ENCODE results near the gene MAK.
"Not testable (repeated sequence)": the region's sequence is repeated elsewhere in the genome, so short reads cannot be mapped to it uniquely, and the experiment has no call there.

Gene MAK

DNA sequence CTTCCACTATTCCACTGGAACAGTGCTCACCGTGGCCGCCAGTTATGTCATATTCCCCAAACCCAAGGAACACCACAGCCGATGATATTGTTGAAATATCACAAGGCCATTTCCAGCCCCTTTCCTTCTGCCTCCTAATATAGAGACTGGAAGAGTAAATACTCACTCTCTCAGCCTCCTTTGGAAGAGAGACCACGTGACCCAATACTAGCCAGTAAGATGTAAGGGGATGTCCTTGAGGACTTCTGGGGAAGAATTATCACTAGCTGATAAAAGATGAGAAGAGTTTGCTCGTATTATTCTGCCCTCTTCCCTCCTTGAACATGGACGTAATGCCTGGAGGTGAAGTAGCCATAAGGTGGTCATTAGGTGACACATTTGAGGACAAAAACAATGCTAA is 13.5 kb downstream of the MAK start:
- H2AK5ac ChIP-seq (ENCODE audit: low read depth, low read length), result no peak overlapping the region
- no peaks in the 10 kb centered on the region for H3K79me1 ChIP-seq (ENCODE audit: low read depth, low read length)
- H2BK12ac ChIP-seq (ENCODE audit: low read length), result no peak overlapping the region
- H2AFZ ChIP-seq (ENCODE audit: low read length), result no peak overlapping the region
- no peak overlapping the region for H4K91ac ChIP-seq (ENCODE audit: low read depth, low read length, poor library complexity)
- DNase-seq (ENCODE audit: low spot score), result no peak
- no peak overlapping the region for H2BK15ac ChIP-seq (ENCODE audit: low read length)
- no peak overlapping the region for H3K9ac ChIP-seq (ENCODE audit: low read depth, low read length, poor library complexity)
- no peak overlapping the region for H3K18ac ChIP-seq (ENCODE audit: low read length)
- no peak overlapping the region for H2BK120ac ChIP-seq (ENCODE audit: low read depth, low read length)
- no peak overlapping the region for H3K23ac ChIP-seq (ENCODE audit: low read depth, low read length, poor library complexity)
- H3K27ac ChIP-seq (replicated peaks; ENCODE audit: low read length), result no peak overlapping the region
- H3K27me3 ChIP-seq (ENCODE audit: control insufficient read depth in 3 of 3, insufficient read depth in 3 of 3, low read depth in 1 of 3, low read length in 3 of 3), result no peaks in the 10 kb centered on the region
- H3K36me3 ChIP-seq (replicated peaks in 1 of 2; ENCODE audit: control insufficient read depth in 2 of 2, insufficient read depth in 2 of 2, low read length in 2 of 2), result peaks cover 6 to 11% of the 10 kb centered on the region in 2 donors
- WGBS, 2 donors (ENCODE audit: extremely low coverage in 2 of 2, insufficient read length in 2 of 2, insufficient replicate concordance in 1 of 2), result no CpG with 5 or more reads among the region's 6 CpGs
- H3K9me3 ChIP-seq (replicated peaks in 1 of 2; ENCODE audit: control insufficient read depth in 2 of 2, insufficient read depth in 1 of 2, low read depth in 1 of 2, low read length in 2 of 2), result peaks cover 0 to 2% of the 10 kb centered on the region in 2 donors
- no peak overlapping the region for H3K14ac ChIP-seq (ENCODE audit: low read length)
- no peak overlapping the region for H4K8ac ChIP-seq (ENCODE audit: low read depth, low read length)
- no peak overlapping the region for H3K4ac ChIP-seq (ENCODE audit: low read length)
- no peak overlapping the region for H3K4me2 ChIP-seq (ENCODE audit: insufficient read depth, low read length, poor library complexity, severe bottlenecking)
- H2BK5ac ChIP-seq (ENCODE audit: low read length), result no peak overlapping the region
- no peak overlapping the region for H3K4me3 ChIP-seq (ENCODE audit: low read length in 2 of 2)
- no peaks in the 10 kb centered on the region for H3K4me1 ChIP-seq (ENCODE audit: control insufficient read depth in 2 of 2, insufficient read depth in 1 of 2, low read depth in 1 of 2, low read length in 2 of 2)

DNA sequence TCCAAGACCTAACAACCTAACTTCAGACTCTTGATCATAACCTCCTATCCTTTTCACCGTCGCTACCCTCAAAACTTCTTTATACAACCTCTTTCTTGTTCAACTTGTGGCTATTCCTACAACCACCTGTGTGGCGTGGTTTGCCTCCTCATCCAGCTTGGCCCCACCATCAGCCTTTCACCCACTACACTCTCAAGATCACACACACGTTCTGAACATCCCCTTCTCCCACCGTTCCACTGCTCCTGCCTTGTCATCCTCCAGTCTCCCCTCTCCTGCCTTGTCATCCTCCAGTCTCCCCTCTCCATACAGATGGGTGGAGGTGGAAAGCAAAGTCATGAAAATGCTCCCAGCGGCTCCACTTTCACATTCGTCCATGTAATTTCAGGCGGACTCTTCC is 14.0 kb downstream of the MAK start:
- no peak overlapping the region for H2AK5ac ChIP-seq (ENCODE audit: low read depth, low read length)

DNA sequence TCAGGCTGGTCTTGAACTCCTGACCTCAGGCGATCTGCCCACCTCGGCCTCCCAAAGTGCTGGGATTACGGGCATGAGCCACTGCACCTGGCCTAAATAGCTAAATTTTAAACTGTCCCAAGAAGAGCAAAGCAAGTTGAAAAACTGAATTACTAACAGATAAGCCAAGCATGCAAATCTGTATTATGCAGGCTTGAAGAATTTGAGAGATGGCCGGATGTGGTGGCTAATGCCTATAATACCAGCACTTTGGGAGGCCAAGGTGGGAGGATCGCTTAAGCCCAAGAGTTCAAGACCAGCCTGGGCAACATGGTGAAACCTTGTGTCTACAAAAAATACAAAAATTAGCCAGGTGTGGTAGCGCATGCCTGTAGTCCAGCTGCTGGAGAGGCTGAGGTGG is 24.2 kb downstream of the MAK start:
- not testable (repeated sequence) for H3K4me3 ChIP-seq (ENCODE audit: low read length in 2 of 2); H3K18ac ChIP-seq (ENCODE audit: low read length); H3K4ac ChIP-seq (ENCODE audit: low read length); H2BK120ac ChIP-seq (ENCODE audit: low read depth, low read length); H4K8ac ChIP-seq (ENCODE audit: low read depth, low read length); H2BK5ac ChIP-seq (ENCODE audit: low read length); H2BK12ac ChIP-seq (ENCODE audit: low read length); H3K27me3 ChIP-seq (ENCODE audit: control insufficient read depth in 3 of 3, insufficient read depth in 3 of 3, low read depth in 1 of 3, low read length in 3 of 3); H3K14ac ChIP-seq (ENCODE audit: low read length); H2AK5ac ChIP-seq (ENCODE audit: low read depth, low read length); H3K23ac ChIP-seq (ENCODE audit: low read depth, low read length, poor library complexity); DNase-seq (ENCODE audit: low spot score); H2AFZ ChIP-seq (ENCODE audit: low read length); H3K4me1 ChIP-seq (ENCODE audit: control insufficient read depth in 2 of 2, insufficient read depth in 1 of 2, low read depth in 1 of 2, low read length in 2 of 2); H3K9ac ChIP-seq (ENCODE audit: low read depth, low read length, poor library complexity); H3K79me1 ChIP-seq (ENCODE audit: low read depth, low read length); H3K36me3 ChIP-seq (replicated peaks in 1 of 2; ENCODE audit: control insufficient read depth in 2 of 2, insufficient read depth in 2 of 2, low read length in 2 of 2); H3K27ac ChIP-seq (replicated peaks; ENCODE audit: low read length); H2BK15ac ChIP-seq (ENCODE audit: low read length); H3K9me3 ChIP-seq (replicated peaks in 1 of 2; ENCODE audit: control insufficient read depth in 2 of 2, insufficient read depth in 1 of 2, low read depth in 1 of 2, low read length in 2 of 2); H3K4me2 ChIP-seq (ENCODE audit: insufficient read depth, low read length, poor library complexity, severe bottlenecking); H4K91ac ChIP-seq (ENCODE audit: low read depth, low read length, poor library complexity)
- no CpG with 5 or more reads among the region's 6 CpGs for WGBS, 2 donors (ENCODE audit: extremely low coverage in 2 of 2, insufficient read length in 2 of 2, insufficient replicate concordance in 1 of 2)

More for the DNA sequence above, 14.0 kb downstream of the MAK start:
- Histone ChIP-seq H2BK120ac (ENCODE audit: low read depth, low read length) (no peak overlapping the region), H4K8ac (ENCODE audit: low read depth, low read length) (no peak overlapping the region), H3K4me2 (ENCODE audit: insufficient read depth, low read length, poor library complexity, severe bottlenecking) (no peak overlapping the region), H3K27ac (replicated peaks; ENCODE audit: low read length) (no peak overlapping the region), H2BK5ac (ENCODE audit: low read length) (no peak overlapping the region), H2AFZ (ENCODE audit: low read length) (no peak overlapping the region), H3K23ac (ENCODE audit: low read depth, low read length, poor library complexity) (peak overlapping the region; percentile 52), H3K4me1 (ENCODE audit: control insufficient read depth in 2 of 2, insufficient read depth in 1 of 2, low read depth in 1 of 2, low read length in 2 of 2) (no peaks in the 10 kb centered on the region), H3K36me3 (replicated peaks in 1 of 2; ENCODE audit: control insufficient read depth in 2 of 2, insufficient read depth in 2 of 2, low read length in 2 of 2) (peaks cover 6 to 10% of the 10 kb centered on the region in 2 donors), H2BK15ac (ENCODE audit: low read length) (no peak overlapping the region), H3K27me3 (ENCODE audit: control insufficient read depth in 3 of 3, insufficient read depth in 3 of 3, low read depth in 1 of 3, low read length in 3 of 3) (no peaks in the 10 kb centered on the region), H3K18ac (ENCODE audit: low read length) (no peak overlapping the region), H3K4ac (ENCODE audit: low read length) (no peak overlapping the region), H3K14ac (ENCODE audit: low read length) (peak overlapping the region; percentile 73), H4K91ac (ENCODE audit: low read depth, low read length, poor library complexity) (no peak overlapping the region), H3K9ac (ENCODE audit: low read depth, low read length, poor library complexity) (no peak overlapping the region), H3K9me3 (replicated peaks in 1 of 2; ENCODE audit: control insufficient read depth in 2 of 2, insufficient read depth in 1 of 2, low read depth in 1 of 2, low read length in 2 of 2) (peaks cover 0 to 2% of the 10 kb centered on the region in 2 donors), H3K4me3 (ENCODE audit: low read length in 2 of 2) (no peak overlapping the region), H2BK12ac (ENCODE audit: low read length) (no peak overlapping the region), H3K79me1 (ENCODE audit: low read depth, low read length) (no peaks in the 10 kb centered on the region)
- WGBS, 2 donors (ENCODE audit: extremely low coverage in 2 of 2, insufficient read length in 2 of 2, insufficient replicate concordance in 1 of 2), result 100% methylated on average over 2 of the region's 8 CpGs
- DNase-seq (ENCODE audit: low spot score), result no peak

DNA sequence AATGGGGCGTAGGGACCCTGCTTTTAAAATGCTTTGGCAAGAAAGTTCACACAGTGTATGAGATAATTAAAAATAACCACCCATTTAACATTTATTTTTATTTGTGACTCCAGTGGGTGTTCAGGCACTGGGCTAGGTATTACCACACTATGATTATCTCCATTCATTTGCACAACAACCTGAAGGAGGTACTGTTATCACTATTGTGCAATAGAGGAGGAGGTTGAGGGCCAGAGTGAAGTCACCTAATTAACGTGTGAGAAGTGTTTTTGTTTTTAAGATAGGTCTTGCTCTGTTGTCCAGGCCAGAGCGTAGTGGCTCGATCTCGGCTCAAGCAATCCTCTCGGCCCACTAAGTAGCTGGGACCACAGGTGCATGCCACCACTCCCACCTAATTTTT is 29.2 kb downstream of the MAK start:
- no peak for DNase-seq (ENCODE audit: low spot score)
- Histone ChIP-seq H3K27ac (replicated peaks; ENCODE audit: low read length) (no peak overlapping the region), H3K36me3 (replicated peaks in 1 of 2; ENCODE audit: control insufficient read depth in 2 of 2, insufficient read depth in 2 of 2, low read length in 2 of 2) (peaks cover 5 to 6% of the 10 kb centered on the region in 2 donors), H2BK12ac (ENCODE audit: low read length) (no peak overlapping the region), H3K18ac (ENCODE audit: low read length) (no peak overlapping the region), H3K14ac (ENCODE audit: low read length) (no peak overlapping the region), H2AK5ac (ENCODE audit: low read depth, low read length) (no peak overlapping the region), H2BK120ac (ENCODE audit: low read depth, low read length) (no peak overlapping the region), H2BK5ac (ENCODE audit: low read length) (no peak overlapping the region), H4K8ac (ENCODE audit: low read depth, low read length) (no peak overlapping the region), H3K9ac (ENCODE audit: low read depth, low read length, poor library complexity) (no peak overlapping the region), H3K9me3 (replicated peaks in 1 of 2; ENCODE audit: control insufficient read depth in 2 of 2, insufficient read depth in 1 of 2, low read depth in 1 of 2, low read length in 2 of 2) (no peaks in the 10 kb centered on the region), H2AFZ (ENCODE audit: low read length) (no peak overlapping the region), H3K4me1 (ENCODE audit: control insufficient read depth in 2 of 2, insufficient read depth in 1 of 2, low read depth in 1 of 2, low read length in 2 of 2) (no peaks in the 10 kb centered on the region), H3K4ac (ENCODE audit: low read length) (no peak overlapping the region), H3K4me2 (ENCODE audit: insufficient read depth, low read length, poor library complexity, severe bottlenecking) (no peak overlapping the region), H3K4me3 (ENCODE audit: low read length in 2 of 2) (no peak overlapping the region), H3K27me3 (ENCODE audit: control insufficient read depth in 3 of 3, insufficient read depth in 3 of 3, low read depth in 1 of 3, low read length in 3 of 3) (no peaks in the 10 kb centered on the region), H2BK15ac (ENCODE audit: low read length) (no peak overlapping the region), H3K79me1 (ENCODE audit: low read depth, low read length) (no peaks in the 10 kb centered on the region), H3K23ac (ENCODE audit: low read depth, low read length, poor library complexity) (no peak overlapping the region), H4K91ac (ENCODE audit: low read depth, low read length, poor library complexity) (no peak overlapping the region)
- WGBS, 2 donors (ENCODE audit: extremely low coverage in 2 of 2, insufficient read length in 2 of 2, insufficient replicate concordance in 1 of 2), result no CpG with 5 or more reads among the region's 6 CpGs

Data from neuronal stem cell (in vitro differentiated cells).